ENCODE measurements around the gene ANKFY1. TPM values are rescaled to one million over a fixed set of nuclear protein-coding genes. Genes with fewer than 3 reads are reported as not detected.
A peak's percentile ranks its signal among the peaks of the same experiment; 100 is the strongest.

The ANKFY1 gene
- total RNA-seq, 1 donor, result 44.9 TPM

DNA sequence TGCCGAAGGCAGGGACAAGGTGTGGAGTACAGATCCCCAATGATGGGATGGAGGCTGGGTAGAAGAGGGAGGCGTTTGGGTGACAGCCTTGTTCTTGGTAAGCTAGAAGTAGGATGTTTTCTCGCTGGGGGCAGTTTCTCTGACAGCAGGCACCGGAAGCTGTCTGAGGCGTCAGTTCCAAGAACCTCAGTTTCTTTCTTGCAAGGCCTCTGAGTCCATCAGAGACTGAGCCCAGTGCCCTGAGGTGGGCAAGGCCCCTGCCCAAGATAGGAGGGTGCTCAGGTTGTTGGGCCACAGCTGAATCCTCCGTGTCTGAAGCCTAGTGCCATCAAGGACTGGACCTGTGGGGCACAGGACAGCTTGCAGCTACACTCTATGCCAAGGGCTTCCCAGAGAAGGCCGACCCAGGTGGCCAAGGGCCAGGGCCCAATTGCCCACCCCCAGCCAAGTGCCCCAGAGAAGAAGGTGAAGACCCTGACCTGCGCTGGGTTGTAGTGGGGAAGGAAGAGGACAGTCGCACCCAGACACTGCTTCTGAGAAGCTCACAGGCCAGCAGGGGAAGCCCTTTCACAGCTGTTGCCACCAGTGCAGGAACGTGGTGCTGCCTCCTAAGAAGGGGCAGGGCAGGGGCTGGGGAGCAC, 107.7 kb downstream of the ANKFY1 start:
- Histone ChIP-seq H3K36me3 (ENCODE audit: insufficient read depth, low read length) (peaks cover 10% of the 10 kb centered on the region), H2AFZ (ENCODE audit: low read length) (no peak overlapping the region), H4K20me1 (ENCODE audit: insufficient read depth, low read length) (no peaks in the 10 kb centered on the region), H3K4me2 (ENCODE audit: insufficient read depth, low read length) (no peak overlapping the region), H3K4me1 (ENCODE audit: insufficient read depth, low read length) (peaks cover 18% of the 10 kb centered on the region), H3K4me3 (ENCODE audit: insufficient read depth, low read length) (no peak overlapping the region), H3K9me3 (ENCODE audit: low read depth, low read length) (no peaks in the 10 kb centered on the region), H3K27me3 (ENCODE audit: insufficient read depth, low read length) (no peaks in the 10 kb centered on the region), H3K79me2 (ENCODE audit: insufficient read depth, low read length) (no peaks in the 10 kb centered on the region), H3K27ac (ENCODE audit: low read depth, low read length) (no peak overlapping the region)
- peak; percentile 58 for DNase-seq (ENCODE audit: insufficient read length, low spot score, missing footprints)
- TF ChIP-seq, protein P1, sequence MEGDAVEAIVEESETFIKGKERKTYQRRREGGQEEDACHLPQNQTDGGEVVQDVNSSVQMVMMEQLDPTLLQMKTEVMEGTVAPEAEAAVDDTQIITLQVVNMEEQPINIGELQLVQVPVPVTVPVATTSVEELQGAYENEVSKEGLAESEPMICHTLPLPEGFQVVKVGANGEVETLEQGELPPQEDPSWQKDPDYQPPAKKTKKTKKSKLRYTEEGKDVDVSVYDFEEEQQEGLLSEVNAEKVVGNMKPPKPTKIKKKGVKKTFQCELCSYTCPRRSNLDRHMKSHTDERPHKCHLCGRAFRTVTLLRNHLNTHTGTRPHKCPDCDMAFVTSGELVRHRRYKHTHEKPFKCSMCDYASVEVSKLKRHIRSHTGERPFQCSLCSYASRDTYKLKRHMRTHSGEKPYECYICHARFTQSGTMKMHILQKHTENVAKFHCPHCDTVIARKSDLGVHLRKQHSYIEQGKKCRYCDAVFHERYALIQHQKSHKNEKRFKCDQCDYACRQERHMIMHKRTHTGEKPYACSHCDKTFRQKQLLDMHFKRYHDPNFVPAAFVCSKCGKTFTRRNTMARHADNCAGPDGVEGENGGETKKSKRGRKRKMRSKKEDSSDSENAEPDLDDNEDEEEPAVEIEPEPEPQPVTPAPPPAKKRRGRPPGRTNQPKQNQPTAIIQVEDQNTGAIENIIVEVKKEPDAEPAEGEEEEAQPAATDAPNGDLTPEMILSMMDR (IDR thresholded peaks at IDR 0.05; ENCODE audit: extremely low read depth, low read depth, low read length), result no peak

DNA sequence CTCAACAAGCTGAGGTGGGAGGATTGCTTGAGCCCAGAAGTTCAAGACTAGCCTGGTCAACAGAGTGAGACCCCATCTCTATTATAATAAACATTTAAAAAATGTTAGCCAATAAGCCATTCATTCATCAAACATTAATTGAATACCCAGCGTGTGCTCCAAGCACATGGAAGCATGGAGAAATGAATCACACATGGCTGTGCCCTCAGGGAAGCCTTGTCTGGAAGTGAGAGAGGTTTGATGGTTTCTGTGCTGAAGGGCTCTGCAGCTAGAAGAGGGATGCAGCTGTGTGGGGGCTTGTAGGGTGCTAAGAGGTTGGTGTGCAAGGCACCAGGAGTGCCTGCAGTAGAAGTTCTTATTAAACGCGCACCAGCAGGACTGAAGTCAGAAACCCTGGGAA, 109.6 kb downstream of the ANKFY1 start:
- Histone ChIP-seq H3K9me3 (ENCODE audit: low read depth, low read length) (no peaks in the 10 kb centered on the region), H3K27me3 (ENCODE audit: insufficient read depth, low read length) (no peaks in the 10 kb centered on the region), H3K27ac (ENCODE audit: low read depth, low read length) (no peak overlapping the region), H3K4me1 (ENCODE audit: insufficient read depth, low read length) (peaks cover 15% of the 10 kb centered on the region), H3K36me3 (ENCODE audit: insufficient read depth, low read length) (peaks cover 10% of the 10 kb centered on the region), H3K4me2 (ENCODE audit: insufficient read depth, low read length) (no peak overlapping the region), H3K79me2 (ENCODE audit: insufficient read depth, low read length) (no peaks in the 10 kb centered on the region), H4K20me1 (ENCODE audit: insufficient read depth, low read length) (no peaks in the 10 kb centered on the region), H3K4me3 (ENCODE audit: insufficient read depth, low read length) (no peak overlapping the region), H2AFZ (ENCODE audit: low read length) (no peak overlapping the region)
- TF ChIP-seq, protein P1 (IDR thresholded peaks at IDR 0.05; ENCODE audit: extremely low read depth, low read depth, low read length), result no peak
- no peak for DNase-seq (ENCODE audit: insufficient read length, low spot score, missing footprints)

DNA sequence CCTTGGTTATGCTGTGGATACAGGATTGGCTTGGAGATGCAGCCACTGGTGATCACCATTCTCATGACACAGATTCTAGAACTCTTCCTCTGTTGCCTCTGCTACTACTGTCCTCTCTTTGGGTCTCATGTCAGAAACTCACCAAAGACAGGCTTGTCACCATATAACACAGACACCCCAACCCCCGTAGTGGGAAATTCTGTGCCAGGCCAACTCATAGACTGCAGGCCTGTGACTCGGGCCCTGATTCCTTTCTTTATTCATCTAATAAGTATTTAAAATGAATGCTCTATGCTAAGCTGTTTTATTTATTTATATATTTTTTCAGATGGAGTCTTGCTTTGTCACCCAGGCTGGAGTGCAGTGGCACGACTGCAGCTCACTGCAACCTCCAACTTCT, 111.3 kb downstream of the ANKFY1 start:
- Histone ChIP-seq H3K79me2 (ENCODE audit: insufficient read depth, low read length) (no peaks in the 10 kb centered on the region), H3K4me2 (ENCODE audit: insufficient read depth, low read length) (peak overlapping the region; percentile 11), H2AFZ (ENCODE audit: low read length) (peak overlapping the region; percentile 86), H3K4me1 (ENCODE audit: insufficient read depth, low read length) (peaks cover 15% of the 10 kb centered on the region), H3K27me3 (ENCODE audit: insufficient read depth, low read length) (no peaks in the 10 kb centered on the region), H4K20me1 (ENCODE audit: insufficient read depth, low read length) (no peaks in the 10 kb centered on the region), H3K9me3 (ENCODE audit: low read depth, low read length) (no peaks in the 10 kb centered on the region), H3K36me3 (ENCODE audit: insufficient read depth, low read length) (peaks cover under 1% of the 10 kb centered on the region), H3K27ac (ENCODE audit: low read depth, low read length) (peak overlapping the region; percentile 81), H3K4me3 (ENCODE audit: insufficient read depth, low read length) (no peak overlapping the region)
- DNase-seq (ENCODE audit: insufficient read length, low spot score, missing footprints), result peak; percentile 94
- TF ChIP-seq, protein P1 (IDR thresholded peaks at IDR 0.05; ENCODE audit: extremely low read depth, low read depth, low read length), result no peak

DNA sequence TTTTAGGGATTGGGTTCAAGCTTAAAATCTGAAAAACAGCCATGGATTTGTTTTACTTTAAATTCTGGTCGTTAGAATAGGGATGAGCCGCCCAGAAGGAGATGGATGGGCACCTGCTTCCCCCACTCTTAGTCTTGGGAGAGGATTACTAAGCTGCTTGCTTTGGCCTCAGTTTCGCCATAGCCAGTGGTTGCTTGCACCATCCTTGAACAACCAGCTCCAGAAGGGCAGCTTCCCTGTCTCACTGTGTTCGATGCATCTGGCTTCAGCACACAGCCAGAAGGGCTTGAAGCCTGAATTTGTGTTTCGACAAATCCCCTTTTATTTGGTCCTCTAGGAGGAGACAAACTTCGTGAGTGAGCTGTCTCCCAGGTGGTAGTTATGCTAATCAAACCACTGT, 113.7 kb downstream of the ANKFY1 start:
- no peaks in the 10 kb centered on the region for H4K20me1 ChIP-seq (ENCODE audit: insufficient read depth, low read length)
- TF ChIP-seq, protein P1 (IDR thresholded peaks at IDR 0.05; ENCODE audit: extremely low read depth, low read depth, low read length), result no peak
- H3K27me3 ChIP-seq (ENCODE audit: insufficient read depth, low read length), result no peaks in the 10 kb centered on the region
- H3K36me3 ChIP-seq (ENCODE audit: insufficient read depth, low read length), result no peaks in the 10 kb centered on the region
- H3K4me1 ChIP-seq (ENCODE audit: insufficient read depth, low read length), result peaks cover 14% of the 10 kb centered on the region
- H2AFZ ChIP-seq (ENCODE audit: low read length), result no peak overlapping the region
- peaks cover 3% of the 10 kb centered on the region for H3K79me2 ChIP-seq (ENCODE audit: insufficient read depth, low read length)
- H3K4me3 ChIP-seq (ENCODE audit: insufficient read depth, low read length), result no peak overlapping the region
- no peak overlapping the region for H3K4me2 ChIP-seq (ENCODE audit: insufficient read depth, low read length)
- no peak for DNase-seq (ENCODE audit: insufficient read length, low spot score, missing footprints)
- H3K27ac ChIP-seq (ENCODE audit: low read depth, low read length), result no peak overlapping the region
- no peaks in the 10 kb centered on the region for H3K9me3 ChIP-seq (ENCODE audit: low read depth, low read length)

Data from osteoblast (primary cell).